GM21619 (cell line): ENCODE data around the gene HAT1.
"Not testable (repeated sequence)": the region's sequence is repeated elsewhere in the genome, so short reads cannot be mapped to it uniquely, and the experiment has no call there.

Source experiments
- ATAC-seq: cut with Tn5 transposase; IDR thresholded peaks from one replicate; pipeline ENCODE4 v1.9.1; 2021; ENCODE audit not compliant: unreplicated experiment

Gene HAT1, protein sequence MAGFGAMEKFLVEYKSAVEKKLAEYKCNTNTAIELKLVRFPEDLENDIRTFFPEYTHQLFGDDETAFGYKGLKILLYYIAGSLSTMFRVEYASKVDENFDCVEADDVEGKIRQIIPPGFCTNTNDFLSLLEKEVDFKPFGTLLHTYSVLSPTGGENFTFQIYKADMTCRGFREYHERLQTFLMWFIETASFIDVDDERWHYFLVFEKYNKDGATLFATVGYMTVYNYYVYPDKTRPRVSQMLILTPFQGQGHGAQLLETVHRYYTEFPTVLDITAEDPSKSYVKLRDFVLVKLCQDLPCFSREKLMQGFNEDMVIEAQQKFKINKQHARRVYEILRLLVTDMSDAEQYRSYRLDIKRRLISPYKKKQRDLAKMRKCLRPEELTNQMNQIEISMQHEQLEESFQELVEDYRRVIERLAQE

DNA sequence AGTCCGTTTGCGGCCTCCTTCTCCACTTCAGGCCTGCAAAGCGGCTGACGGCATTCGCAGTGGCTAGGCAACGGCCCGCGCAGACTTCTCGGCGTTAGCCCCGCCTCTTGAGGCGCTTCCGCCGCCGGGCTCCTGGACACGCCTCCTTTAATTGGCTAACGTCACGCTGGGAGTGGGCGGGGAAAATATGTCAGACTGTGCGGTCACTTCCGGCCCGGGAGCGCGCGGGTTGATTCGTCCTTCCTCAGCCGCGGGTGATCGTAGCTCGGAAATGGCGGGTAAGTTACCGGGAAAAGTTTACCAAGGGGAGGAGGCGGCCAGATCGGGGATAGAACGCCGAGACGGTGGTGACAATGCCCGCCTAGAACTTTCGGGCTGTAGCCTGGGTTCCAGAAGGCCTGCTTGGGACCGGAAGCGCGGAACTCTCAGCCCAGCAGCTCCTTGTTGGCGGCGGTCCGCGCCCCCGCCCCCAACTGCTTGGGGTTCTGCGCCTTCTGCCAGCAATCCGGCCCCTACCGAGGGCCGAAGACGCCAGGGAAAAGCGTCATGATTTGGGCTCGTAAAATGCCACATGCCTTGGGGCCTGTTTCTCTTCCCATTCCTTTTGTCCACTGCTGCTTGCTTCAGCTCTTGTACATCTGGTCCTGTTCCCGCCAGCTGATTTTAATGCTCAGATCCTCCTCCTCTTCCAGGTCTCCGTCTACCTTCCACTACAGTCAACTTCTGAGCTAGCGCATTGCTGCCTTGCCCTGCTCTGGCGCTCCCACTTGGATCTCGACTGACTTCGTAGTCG lies at the start of gene HAT1:
Gene HAT1 (plus strand): TSS at position 232 of the 793 bp plus-strand sequence. CDS start 40 bp downstream, at position 272.
- ATAC-seq = peak; percentile 98

DNA sequence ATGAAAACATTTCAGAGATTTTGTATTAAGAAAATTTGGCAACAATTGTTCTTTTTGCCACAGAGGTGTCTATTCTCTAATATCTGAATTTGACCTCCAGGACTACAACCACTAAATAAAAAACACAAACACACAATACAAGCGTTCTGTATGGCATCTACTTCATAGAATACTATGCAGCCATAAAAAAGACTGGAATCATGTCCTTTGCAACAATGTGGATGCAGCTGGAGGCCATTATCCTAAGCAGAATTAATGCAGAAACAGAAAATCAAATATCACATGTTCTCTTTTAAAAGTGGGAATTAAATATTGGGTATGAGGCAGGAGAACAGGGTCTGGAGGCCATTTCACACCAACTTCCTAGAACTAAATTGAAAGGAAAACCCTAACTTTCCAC lies 47.7 kb upstream of the HAT1 start:
- ATAC-seq = no peak

DNA sequence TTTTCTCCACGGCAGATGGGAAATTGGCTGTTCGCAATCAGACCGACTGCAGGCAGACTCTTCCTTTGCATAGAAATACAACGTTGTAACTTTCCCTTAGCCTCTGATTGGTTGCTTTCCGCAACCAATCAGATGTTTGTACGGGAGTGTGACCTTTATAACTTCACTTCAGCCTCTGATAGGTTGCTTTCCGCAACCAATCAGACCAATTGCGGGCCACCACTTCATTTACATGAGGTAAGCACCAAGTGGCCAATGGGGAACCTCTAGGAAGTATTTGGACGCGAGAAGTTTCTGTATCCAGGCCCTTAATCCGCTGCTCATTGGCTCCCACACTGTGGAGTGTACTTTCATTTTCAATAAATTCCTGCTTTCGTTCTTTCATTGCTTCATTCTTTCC lies 47.3 kb upstream of the HAT1 start:
- ATAC-seq = no peak

DNA sequence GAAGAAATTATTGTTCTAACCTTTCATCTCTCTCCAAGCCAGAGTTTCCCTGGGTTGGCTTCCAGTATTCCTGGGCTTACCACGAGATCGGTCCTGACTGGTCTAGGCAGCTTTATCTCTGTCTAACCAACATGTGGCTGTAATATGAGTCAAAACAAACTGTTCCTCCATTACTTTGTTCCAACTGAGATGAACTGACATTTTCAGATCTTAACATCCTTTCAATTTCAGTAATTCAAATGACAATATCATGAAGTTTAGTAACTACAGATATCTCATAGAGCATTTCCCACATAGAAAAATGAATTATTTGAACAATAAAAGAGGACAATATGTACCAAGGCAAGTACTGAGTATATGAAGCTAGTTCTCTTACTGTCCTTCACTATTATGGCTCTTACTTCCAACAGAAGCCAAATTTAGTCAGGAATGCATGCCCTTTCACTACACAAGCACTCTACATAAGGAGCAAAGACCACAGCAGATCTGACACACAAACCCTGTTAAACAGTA lies 43.7 kb upstream of the HAT1 start:
- ATAC-seq = no peak

DNA sequence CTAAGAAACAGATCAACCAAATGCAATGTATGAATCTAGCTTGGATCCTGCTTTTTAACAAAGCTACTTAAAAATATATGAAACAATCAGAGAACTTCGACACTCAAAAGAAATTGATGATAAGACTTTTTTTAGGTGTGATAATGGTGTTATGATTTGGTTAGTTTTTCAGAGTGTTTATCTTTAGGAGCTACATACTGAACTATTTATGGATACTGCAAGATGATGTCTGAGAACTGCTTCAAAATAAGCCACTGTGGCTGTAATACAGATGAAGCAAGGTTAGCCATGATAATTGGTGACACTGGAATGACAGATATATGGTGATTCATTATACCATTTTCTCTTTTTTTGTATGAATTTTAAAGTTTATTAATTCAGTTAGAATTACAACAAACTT lies 42.4 kb upstream of the HAT1 start:
- ATAC-seq = no peak

DNA sequence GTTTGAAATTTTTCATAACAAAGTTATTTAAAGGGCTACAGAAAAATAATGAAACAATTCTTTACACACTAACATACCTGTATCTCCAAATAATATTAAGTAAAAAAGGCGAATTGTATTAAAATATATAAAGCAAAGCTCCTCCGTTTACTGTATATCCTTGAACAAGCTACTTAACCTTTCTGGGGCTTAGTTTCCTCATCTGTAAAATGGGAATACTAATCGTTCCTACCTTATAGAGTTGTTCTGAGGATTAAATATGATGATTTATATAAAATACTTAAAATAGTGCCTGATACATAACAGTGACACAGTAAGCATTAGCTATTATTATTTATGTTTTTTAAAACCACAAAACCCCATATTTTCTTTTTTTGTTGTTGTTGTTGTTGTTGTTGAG lies 41.5 kb upstream of the HAT1 start:
- no peak for ATAC-seq

DNA sequence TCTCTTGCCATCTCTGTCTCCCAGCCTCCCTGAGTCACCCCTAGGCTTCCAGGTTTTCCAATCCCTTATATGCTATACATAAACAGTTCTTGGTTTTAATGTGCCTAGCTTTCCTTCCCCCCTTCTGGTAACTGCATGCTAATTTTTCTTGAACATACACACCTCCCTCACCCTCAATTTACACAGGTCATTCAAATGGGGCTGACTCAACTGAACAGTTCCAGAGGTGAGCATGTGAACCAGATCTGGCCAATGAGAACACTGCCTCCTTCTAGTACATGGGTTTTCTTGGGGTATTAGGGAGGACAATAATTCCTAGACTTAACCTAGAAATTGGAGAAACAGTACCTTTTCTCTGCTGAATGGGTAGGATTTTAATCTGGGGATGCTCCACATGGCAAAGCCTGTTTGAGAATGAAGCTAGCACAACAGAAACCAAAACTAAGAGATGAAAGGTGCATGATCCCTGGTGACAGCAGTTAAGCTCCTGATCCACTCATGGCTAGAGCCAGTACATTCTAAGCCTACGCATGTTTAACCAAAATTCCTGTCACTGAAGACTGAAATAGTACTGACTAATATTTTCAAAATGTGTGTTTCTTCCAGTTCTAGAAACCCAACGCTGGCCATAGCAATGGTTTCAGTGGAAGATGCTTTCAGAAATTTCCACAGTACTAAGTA lies 40.0 kb upstream of the HAT1 start:
- ATAC-seq = peak; percentile 74

DNA sequence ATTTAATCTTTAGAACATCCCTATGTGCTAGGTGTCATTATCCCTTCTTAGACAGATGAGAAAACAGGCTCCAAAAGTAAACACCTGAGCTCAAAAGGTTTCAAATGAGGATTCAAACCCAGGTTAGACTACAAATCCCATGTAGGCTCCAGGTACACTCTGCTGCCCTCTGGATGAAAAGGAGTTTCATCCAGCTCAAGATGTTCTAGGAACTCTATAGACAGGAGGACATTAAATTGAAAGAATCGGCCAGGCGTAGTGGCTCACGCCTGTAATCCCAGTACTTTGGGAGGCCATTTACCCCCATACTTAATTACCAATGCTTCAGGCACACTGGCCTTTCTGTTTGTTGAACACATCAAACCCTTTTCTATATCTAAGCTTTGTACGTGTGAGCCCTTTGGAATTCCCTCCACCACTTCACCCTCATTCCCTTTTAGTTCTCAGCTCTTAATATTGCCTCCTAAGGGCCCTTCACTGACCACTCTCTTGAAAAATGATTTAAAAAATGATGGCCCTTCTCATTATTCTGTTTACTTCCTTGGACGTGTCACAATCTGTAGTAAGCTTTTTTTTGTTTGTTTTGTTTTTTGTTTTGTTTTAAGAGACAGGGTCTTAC lies 38.9 kb upstream of the HAT1 start:
- no peak for ATAC-seq

DNA sequence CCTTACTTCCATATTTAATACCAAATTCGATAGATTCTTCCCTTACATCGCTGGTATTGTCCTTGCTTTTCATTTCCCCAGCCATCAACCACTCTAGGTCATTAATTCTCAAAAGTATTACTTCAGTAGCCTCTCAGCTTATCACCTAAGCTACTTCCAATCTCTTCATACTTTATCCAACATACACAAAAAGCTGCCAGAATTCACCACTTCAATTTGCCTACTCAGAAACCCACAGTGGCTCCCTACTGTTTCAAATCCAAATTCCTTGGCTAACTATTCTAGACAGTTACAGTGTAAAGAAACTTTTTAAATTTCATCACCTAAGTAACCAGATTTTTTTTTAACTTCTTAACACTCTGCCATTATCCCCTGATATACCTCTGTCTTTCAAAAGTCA lies 32.9 kb upstream of the HAT1 start:
- no peak for ATAC-seq

DNA sequence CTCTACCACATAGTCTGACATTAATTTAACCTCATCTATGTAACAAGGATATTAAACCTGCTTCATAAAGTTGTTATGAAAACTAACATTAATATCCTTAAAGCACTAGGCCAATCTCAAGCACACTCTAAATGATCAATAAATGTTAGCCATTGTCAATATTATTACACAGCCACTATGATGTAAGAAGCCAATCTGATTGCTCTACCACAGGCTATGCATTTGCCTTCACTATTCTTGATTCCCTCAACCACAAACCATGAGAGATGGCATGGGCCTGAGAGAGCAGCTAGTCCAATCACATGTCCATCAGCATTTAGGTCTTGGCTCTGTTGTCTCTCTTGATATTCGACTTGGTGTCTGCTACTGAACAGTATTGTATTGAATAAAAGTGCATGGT lies 32.5 kb upstream of the HAT1 start:
- ATAC-seq = no peak

DNA sequence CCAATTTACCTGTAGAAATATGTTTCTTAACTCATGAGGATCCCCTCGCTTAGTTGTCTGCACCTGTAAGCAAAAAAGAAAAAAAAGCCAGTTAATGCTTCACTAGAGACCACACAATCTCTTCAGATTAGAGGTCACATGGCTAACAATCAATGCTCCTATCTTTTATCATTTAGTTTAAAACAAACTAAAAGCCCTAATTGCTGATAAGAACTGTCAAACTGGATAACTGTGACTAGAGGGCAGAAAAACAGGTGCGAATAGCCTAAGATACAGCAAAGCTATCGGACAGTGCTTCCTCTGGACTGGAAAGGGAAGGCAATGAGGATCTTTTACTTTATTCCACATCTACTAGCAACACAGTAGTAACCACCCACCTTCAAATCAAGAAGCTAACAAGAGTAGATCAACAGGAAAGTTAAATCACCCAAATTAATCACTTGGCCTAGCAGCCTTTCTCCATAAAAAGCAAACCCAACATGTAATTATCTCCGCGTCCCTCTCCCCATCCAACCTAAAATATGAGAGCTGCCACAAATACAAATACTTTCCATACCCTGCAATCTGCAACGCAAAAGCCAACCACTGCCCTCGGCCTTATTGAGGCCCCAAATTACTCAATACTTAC lies 29.0 kb upstream of the HAT1 start:
- ATAC-seq = no peak

DNA sequence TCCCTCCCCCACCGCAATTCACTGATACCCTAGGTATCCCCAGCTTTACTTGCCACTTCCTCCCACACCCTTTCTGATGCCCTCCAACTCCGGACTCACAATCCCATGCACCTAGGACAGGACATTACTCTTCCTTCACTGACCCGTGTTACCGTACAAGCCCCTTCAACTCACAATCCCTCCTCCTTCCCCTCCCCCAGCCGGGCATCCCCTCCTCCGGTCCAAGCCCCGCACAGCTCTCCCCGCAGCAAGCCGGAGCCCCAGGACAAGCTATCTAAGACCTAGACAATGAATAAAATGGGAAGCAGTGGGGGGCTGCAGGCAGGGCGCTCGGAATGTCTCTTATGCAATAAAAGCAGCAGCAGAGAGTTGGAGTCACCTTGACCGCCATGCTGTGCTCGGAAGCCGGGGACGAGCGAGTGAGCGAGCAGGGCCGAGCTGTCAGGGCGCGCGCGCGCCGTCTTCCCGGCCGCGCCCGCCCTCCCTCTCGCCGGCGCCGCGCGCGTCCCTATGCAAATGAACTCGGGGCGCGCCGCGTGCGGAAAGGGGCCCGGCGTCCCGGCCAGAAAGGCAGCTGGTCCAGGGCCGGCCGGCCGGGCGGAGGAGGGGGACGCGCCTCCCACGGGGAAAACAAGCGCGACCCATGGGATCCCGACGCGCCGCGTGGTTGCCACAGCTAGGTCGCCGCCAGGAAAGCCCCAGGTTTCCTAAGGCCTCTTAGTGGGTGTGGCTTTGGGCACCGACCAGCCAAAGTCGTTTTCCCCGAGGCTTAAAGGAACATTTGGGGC lies 28.2 kb upstream of the HAT1 start, which contains the start of gene SLC25A12:
Gene SLC25A12 (minus strand): TSS at position 421 of the 788 bp plus-strand sequence. CDS start 30 bp downstream, at position 391.
- peak; percentile 87 for ATAC-seq

DNA sequence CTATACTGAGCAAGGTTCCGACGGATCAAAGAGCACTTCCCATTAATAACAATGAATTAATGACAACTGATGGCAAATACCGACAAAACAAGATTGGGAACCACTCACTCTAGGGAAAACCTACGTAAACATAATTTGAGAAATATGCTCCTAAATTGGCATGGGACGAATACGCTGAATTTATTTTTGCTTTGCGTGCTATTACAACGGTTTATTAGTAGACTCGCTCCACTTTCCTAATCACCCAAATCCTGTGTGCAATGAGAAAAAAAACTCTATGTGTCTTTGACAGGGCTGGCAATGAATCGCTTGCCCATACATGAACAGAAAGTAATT lies 27.7 kb upstream of the HAT1 start:
- ATAC-seq = no peak

DNA sequence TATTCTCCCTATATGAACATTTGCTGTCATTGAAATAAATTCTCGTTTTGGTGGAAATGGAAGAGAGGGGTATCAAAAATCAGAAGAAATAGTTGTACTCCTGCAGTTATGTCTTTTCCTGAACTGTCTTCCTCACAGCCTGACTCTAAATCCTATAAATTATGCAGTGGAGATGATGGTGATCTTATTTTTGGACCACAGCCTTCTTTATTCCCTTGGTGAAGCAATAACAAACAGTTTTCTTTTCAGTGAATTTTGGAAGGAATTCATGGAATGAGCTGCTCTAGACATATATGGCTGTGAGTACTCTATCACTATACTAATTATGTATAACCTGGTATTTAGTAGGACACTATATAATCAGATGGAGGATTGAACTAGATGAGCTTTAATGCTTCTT lies 26.5 kb upstream of the HAT1 start:
- ATAC-seq = no peak

DNA sequence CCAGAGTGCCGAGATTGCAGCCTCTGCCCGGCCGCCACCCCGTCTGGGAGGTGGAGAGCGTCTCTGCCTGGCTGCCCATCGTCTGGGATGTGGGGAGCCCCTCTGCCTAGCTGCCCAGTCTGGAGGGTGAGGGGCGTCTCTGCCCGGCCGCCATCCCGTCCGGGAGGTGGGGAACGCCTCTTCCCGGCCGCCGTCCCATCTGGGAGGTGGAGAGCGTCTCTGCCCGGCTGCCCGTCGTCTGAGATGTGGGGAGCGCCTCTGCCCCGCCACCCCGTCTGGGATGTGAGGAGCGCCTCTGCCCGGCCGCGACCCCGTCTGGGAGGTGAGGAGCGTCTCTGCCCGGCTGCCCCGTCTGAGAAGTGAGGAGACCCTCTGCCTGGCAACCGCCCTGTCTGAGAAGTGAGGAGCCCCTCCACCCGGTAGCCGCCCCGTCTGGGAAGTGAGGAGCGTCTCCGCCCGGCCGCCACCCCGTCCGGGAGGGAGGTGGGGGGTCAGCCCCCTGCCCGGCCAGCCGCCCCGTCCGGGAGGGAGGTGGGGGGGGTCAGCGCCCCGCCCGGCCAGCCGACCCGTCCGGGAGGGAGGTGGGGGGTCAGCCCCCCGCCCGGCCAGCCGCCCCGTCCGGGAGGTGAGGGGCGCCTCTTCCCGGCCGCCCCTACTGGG lies 22.5 kb upstream of the HAT1 start:
- ATAC-seq = not testable (repeated sequence)

DNA sequence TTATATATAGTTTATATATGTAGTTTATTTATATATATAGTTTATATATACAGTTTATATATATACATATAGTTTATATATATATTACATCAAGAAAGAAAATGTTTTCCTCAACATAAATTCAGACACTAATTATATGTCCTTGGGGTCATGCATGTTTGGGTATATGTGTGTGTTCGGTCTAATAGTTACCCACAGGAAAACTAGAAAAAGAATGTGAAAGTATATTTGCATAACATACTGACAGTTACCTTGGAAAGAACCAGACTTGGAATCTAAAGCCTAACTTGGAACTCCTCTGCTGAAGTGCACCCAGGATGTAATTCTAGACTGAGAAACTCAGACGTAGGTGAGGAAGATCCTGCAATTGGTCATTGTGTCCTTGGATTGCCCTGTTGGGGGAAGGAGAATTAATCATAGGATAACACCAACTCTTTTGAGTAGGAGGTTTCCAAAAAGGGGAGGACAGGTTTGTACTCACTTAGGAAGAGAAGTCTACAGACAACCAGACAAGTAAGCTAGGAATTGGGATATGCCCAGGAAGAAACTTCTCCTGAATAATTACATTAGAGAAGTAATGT lies 19.3 kb upstream of the HAT1 start:
- peak; percentile 56 for ATAC-seq

DNA sequence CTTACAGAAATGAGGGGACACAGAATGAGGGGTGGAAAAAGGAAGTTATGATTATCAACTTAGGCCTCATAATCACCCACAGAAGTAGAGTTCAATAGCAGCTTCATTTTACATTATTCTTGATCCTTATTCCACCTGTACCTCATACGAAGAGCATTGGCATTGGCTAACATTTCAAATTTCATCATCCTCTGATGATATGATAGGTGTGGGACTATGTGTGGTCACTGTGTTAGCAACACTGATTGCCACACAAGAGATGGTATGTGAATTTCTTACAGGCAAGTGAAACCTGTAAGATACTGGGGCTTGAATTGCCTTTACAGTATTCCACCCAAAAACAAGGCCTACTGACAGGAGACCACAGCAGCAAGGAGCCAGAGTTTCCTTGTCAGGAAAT lies 14.0 kb upstream of the HAT1 start:
- no peak for ATAC-seq

DNA sequence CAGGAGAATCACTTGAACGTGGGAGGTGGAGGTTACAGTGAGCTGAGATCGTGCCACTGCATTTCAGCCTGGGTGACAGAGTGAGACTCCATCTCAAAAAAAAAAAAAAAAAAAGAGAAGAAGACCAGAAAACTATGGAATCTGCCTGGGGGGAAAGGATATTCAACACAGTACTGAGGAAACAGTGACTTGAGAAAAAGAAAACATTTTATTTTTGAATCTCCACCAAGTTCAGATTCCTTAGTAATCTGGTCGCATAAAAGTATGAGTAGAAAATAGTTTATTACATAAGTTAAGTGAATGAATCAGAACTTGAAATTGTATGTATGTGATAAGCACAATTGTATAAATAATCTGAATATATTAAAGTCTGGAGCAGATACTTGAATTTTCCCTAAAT lies 13.0 kb upstream of the HAT1 start:
- no peak for ATAC-seq

DNA sequence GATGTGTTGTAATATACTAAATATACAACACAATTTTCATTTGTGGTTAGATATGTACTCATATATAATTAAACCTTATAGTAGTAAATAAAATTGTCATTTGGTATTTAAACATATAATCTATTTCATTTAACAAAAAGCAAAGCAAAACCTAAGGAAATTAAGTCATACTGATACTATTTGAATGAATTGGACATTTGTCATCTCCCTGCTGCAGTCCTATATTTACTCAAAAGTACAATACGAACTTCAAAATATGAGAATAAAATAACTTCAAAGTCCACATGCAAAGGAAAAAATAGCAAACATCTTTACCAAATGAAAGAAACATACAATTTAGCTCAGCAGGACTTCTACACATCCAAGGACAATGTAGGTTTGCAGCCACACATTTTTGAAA lies 11.8 kb upstream of the HAT1 start:
- no peak for ATAC-seq
